22Rv1 (cell line): ENCODE data around the gene HPSE2.

Source experiments
- H3K27ac ChIP-seq: fragments of 450-650 bp; 2 replicates; pipeline ENCODE4 v1.5.1; 2017
- ZFX ChIP-seq: fragments of 450-650 bp; IDR thresholded peaks from 2 replicates; pipeline ENCODE4 v1.6.1; 2017; ENCODE audit warnings: antibody characterized with exemption, borderline replicate concordance
- TF ChIP-seq, protein P1 (sequence below): fragments of 450-650 bp; IDR thresholded peaks from 2 replicates; pipeline ENCODE4 v1.5.1; 2017; ENCODE audit warnings: mild to moderate bottlenecking

The HPSE2 gene

DNA sequence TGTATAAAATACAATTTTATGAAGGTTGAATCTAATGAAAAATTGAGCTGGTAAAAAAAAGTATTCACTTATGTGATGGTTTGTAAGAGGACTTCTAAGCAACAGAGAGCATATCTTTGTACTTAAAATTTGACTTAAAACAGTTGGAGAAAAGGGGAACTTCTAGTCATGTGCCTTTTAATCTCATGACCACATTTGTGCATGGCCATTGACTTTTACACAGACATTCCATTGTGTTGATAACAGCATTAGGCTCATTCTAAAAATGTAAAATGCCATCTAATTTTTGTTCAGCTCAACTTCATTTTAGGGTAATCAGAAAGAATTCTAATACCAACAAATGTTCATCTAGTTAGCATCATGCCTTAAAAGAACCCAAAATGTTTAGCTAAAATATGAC, 119.9 kb downstream of the HPSE2 start:
- H3K27ac ChIP-seq = no peak overlapping the region
- TF ChIP-seq, protein P1, sequence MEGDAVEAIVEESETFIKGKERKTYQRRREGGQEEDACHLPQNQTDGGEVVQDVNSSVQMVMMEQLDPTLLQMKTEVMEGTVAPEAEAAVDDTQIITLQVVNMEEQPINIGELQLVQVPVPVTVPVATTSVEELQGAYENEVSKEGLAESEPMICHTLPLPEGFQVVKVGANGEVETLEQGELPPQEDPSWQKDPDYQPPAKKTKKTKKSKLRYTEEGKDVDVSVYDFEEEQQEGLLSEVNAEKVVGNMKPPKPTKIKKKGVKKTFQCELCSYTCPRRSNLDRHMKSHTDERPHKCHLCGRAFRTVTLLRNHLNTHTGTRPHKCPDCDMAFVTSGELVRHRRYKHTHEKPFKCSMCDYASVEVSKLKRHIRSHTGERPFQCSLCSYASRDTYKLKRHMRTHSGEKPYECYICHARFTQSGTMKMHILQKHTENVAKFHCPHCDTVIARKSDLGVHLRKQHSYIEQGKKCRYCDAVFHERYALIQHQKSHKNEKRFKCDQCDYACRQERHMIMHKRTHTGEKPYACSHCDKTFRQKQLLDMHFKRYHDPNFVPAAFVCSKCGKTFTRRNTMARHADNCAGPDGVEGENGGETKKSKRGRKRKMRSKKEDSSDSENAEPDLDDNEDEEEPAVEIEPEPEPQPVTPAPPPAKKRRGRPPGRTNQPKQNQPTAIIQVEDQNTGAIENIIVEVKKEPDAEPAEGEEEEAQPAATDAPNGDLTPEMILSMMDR = no peak
- TF ChIP-seq ZFX = no peak

DNA sequence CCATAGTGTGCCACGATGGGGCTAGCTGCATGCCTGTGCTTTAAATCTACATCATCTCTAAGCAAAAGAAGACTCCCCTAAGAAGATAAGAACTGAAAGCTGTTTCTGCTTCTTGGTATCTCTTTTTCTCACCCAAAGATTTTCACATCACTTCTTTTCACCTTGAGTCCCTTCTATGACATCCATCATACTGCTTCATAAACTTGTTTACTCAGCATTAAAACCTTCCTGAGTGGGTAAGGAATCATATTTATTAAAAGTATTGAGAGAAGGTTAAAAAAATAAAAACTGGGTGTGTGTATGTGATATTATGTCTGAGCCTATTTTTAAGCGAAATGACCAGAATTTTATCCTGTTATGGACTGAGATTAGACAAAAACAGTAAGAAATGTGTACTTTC, 150.3 kb downstream of the HPSE2 start:
- no peak for TF ChIP-seq ZFX
- TF ChIP-seq, protein P1 = no peak
- no peak overlapping the region for H3K27ac ChIP-seq

DNA sequence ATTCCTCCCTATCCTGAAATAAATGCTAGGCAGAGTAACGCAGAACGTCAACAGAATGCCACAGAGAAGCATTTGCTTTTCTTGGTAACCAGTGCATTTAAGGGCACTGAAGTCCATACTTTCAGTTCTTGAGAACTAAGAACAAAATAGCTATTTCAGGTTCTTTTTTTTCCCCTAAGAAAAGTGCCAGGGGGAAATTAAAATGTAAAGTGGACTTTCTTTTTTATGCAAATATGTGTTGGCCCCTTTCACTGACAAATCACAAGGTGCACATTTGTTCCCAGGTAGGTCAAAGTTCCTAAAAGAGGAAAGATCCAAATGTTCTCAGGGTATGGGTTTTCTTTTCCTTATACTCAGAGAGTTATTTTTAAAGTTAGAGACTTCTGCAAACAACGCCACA, 151.5 kb downstream of the HPSE2 start:
- no peak for TF ChIP-seq ZFX
- TF ChIP-seq, protein P1 = no peak
- no peak overlapping the region for H3K27ac ChIP-seq

DNA sequence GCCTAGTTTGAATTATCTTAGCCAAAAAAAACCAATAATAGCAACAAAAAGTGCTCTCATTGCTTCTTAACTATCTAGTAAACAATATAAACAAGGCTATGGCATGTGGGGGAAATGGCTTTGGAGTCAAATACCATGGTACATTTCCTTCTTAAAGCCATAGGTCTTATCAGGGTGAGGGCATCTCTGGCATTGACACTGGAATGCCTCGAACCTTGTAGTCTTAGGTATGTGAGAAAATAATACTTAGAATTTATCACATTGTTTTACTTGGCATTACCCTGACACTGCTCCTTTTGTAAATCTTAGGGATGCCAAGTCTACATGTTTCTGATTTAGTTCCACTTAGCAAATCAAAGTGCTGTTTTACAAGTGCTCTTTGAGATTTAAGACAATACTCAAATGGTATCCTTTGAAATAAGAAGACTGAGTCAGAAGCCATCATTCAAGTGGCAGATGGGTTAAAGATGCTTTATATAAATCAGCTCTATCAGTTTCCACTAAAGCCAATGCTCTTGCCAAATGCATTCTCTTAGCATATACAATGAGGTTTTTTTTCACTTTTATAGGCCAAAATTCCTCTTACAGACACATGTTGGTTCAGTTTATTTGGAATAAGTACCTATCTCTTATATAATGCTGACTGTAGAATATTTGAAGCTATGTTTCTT, 155.2 kb downstream of the HPSE2 start:
- TF ChIP-seq ZFX = no peak
- TF ChIP-seq, protein P1 = no peak
- H3K27ac ChIP-seq = no peak overlapping the region

DNA sequence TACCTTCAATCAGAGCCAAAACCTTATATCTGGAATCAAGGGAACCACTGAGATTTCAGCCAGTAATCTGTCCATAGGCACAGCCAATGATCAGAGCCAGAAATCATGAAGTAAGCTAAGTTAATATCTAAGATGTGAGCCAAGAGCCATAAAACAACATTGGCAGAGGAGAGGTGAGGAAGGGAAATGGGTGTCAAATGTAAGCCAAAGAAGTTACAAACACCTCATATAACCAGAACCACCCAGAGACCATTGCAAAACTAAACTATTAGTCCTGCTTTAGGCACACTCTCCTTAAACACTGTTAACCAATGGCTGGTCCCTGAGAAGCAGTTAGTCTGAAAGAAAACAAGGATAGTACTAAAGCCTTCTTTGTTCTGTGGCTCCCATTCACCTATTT, 173.1 kb downstream of the HPSE2 start:
- TF ChIP-seq, protein P1 = no peak
- H3K27ac ChIP-seq = no peak overlapping the region

DNA sequence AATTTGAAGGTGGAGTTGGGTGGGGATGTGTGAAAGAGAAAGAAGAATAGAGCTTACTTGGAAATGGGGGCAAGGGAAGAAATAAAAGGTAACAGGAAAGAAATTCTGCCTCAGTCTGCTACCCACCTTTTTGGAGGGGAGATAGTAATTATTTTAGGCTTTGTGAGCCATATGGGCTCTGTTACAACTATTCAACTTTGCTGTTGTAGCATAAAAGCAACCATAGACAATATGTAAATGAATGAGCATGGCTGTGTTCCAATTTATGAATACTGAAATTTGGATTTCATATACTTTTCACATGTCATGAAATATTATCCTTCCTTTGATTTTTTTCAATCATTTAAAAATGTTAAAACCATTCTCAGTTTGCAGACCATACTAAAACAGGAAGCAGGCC, 176.9 kb downstream of the HPSE2 start:
- TF ChIP-seq, protein P1 = no peak
- no peak for TF ChIP-seq ZFX
- H3K27ac ChIP-seq = no peak overlapping the region

DNA sequence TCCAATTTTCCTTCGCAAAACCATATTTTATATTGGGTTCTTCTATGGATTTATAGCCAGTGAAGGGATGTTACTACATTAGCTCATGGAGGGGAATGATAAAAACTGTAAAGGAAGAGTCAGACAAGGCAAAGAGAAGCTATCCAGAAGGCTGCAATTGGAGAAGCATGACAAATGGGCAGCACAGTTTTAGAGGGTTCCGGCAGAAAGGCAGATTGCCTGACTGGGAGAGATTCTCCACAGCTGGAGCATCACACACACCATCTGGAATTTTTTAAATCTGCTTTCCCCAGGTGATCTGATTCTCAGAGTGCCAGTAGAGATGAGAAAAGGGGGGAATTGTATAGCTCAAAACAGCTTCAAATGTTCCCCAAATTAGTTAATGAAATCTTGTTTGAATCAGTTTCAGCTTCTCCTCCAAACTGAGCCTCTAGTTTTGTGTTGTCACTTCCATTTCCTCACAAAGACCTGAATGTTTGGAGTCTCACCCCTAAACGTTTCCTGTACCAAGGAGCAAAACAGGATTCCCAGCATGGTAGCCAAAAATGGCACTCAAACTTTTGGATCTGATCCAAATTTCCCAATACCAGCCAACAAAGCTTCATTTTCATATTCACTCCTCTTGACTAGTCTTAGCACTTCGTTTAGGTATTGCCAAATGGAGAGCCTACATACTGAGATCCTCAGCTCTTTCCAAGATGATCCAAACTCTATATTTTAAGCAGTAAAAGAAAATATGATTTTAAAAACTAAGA, 177.5 kb downstream of the HPSE2 start:
- TF ChIP-seq, protein P1 = no peak
- TF ChIP-seq ZFX = no peak

More for the DNA sequence above, 177.5 kb downstream of the HPSE2 start:
- H3K27ac ChIP-seq = no peak overlapping the region
